NT2/D1 (cell line): ENCODE data around the gene AMBRA1.

Experiments used
- SUZ12 ChIP-seq: IDR thresholded peaks from 2 replicates; pipeline ENCODE4 v1.6.1; 2011; ENCODE audit not compliant: insufficient read length, insufficient read depth; ENCODE audit errors: extremely low read depth
- YY1 ChIP-seq: IDR thresholded peaks from 2 replicates; pipeline ENCODE4 v1.6.1; 2011; ENCODE audit not compliant: insufficient read length, insufficient read depth

- TF ChIP-seq YY1 (no peak), SUZ12 (no peak)
These were observed 25.0 kb upstream of the AMBRA1 start for GRCh38 chr11:46618837-46619236.
